ENCODE data around the gene COMMD2. TPM values are rescaled to one million over a fixed set of nuclear protein-coding genes. Genes with fewer than 3 reads are reported as not detected.

Gene COMMD2
- total and polyA plus RNA-seq, 12 donors: 4.6 to 22.9 (median 18.8) TPM

- H3K9me3 ChIP-seq: peaks cover 0 to 21% (median 9%) of the 10 kb centered on the region in 11 donors
- no peaks in the 10 kb centered on the region for H3K27me3 ChIP-seq
- H3K27ac ChIP-seq: no peak overlapping the region
- H3K36me3 ChIP-seq: no peaks in the 10 kb centered on the region
- H3K4me3 ChIP-seq: no peak overlapping the region
- intact Hi-C loops (cut with DNase I): loop anchor here in 1 of 10 donors (5.0 kb wide), 1 partner anchor 209 kb away; no protein-coding TSS in a partner anchor
- ATAC-seq (no peak), DNase-seq (no peak)
- TF ChIP-seq, protein P1, sequence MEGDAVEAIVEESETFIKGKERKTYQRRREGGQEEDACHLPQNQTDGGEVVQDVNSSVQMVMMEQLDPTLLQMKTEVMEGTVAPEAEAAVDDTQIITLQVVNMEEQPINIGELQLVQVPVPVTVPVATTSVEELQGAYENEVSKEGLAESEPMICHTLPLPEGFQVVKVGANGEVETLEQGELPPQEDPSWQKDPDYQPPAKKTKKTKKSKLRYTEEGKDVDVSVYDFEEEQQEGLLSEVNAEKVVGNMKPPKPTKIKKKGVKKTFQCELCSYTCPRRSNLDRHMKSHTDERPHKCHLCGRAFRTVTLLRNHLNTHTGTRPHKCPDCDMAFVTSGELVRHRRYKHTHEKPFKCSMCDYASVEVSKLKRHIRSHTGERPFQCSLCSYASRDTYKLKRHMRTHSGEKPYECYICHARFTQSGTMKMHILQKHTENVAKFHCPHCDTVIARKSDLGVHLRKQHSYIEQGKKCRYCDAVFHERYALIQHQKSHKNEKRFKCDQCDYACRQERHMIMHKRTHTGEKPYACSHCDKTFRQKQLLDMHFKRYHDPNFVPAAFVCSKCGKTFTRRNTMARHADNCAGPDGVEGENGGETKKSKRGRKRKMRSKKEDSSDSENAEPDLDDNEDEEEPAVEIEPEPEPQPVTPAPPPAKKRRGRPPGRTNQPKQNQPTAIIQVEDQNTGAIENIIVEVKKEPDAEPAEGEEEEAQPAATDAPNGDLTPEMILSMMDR (IDR thresholded peaks at IDR 0.05): no peak
- WGBS, 2 donors: 92 to 95% methylated on average over 2 of the region's 2 CpGs
- peaks cover 0 to 10% (median 3%) of the 10 kb centered on the region in 9 donors for H3K4me1 ChIP-seq
These were observed 31.4 kb downstream of the COMMD2 start for GRCh38 chr3:149720918-149721317.

DNA sequence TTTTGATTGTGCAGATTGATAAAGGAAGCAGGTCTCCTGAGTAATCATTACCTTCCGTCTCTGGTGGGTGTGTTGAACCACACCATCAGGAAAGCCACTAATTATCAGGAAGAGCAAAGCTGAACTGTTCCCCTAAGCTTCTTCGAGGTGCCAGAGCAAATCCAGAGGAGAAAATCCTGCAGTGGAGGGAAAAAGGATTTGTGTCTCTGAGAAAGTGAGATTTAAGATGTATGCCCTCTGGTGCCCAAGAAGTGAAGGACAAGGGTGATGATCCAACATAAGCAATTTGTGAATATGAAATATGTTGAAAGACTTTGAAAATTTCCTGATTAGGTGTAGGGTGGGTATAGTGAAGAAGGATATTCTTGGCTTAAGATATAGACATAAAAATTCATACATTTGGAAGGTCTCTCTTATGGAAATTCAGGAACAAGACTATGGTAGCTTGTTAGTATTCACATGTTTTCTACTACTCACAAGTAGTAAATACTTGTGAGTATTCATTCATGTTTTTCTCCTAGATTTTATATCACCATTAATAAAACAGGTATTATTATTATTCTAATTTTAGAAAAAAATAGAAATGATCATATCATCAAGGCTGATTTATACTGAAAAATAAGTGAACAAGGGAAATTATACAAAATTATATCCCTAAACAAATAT is 34.8 kb downstream of the COMMD2 start:
- Histone ChIP-seq H3K36me3 (no peaks in the 10 kb centered on the region), H3K9me3 (peaks cover 0 to 21% (median 9%) of the 10 kb centered on the region in 11 donors), H3K27me3 (no peaks in the 10 kb centered on the region), H3K27ac (peak overlapping the region in 3 of 10 donors; percentile 3 to 35 (median 29)), H3K4me3 (peak overlapping the region in 3 of 10 donors; percentile 15 to 31 (median 25)), H3K4me1 (peaks cover 0 to 10% (median 3%) of the 10 kb centered on the region in 9 donors)
- peak in 7 of 8 donors; percentile 51 to 79 (median 72) for ATAC-seq
- peak in 1 of 2 donors; percentile 66 for DNase-seq
- TF ChIP-seq, protein P1 (IDR thresholded peaks at IDR 0.05): peak; percentile 54 to 87 (median 77)
- intact Hi-C loops (cut with DNase I): loop anchor here (1.0 to 10.0 kb wide), 9 partner anchors 53 to 205 kb away; partner anchors contain the start of gene WWTR1 (in 2 of the 10)
- 11 to 13% methylated on average over 2 of the region's 2 CpGs for WGBS, 2 donors

DNA sequence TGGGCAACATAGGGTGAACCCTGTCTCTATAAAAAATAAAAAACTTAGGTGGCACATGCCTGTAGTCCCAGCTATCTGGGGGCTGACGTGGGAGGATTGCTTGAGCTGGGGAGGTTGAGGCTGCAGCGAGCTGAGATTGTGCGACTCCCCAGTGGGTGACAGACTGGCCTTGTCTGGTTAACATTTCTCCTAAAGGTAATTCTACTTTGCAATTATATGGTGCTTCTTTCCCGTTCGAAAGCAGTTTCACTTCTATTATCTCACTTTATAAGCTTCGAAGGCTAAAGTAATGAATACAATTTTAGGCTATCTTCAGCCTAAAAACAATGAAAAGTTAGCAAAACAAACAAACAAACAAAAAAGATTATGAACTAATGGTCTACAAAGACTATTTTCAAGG is 35.3 kb downstream of the COMMD2 start:
- peak overlapping the region in 3 of 10 donors; percentile 3 to 35 (median 29) for H3K27ac ChIP-seq
- 69 to 74% methylated on average over 6 of the region's 6 CpGs for WGBS, 2 donors
- ATAC-seq (no peak), DNase-seq (no peak)
- H3K9me3 ChIP-seq: peaks cover 0 to 21% (median 9%) of the 10 kb centered on the region in 11 donors
- peak overlapping the region in 3 of 10 donors; percentile 15 to 31 (median 25) for H3K4me3 ChIP-seq
- no peaks in the 10 kb centered on the region for H3K36me3 ChIP-seq
- peaks cover 0 to 10% (median 3%) of the 10 kb centered on the region in 9 donors for H3K4me1 ChIP-seq
- TF ChIP-seq, protein P1 (IDR thresholded peaks at IDR 0.05): no peak
- H3K27me3 ChIP-seq: no peaks in the 10 kb centered on the region
- intact Hi-C loops (cut with DNase I): loop anchor here (1.0 to 10.0 kb wide), 9 partner anchors 52 to 205 kb away; partner anchors contain the start of gene WWTR1 (in 2 of the 10)

GRCh38 chr3:149715247-149715646 is 37.0 kb downstream of the COMMD2 start:
- Histone ChIP-seq H3K4me3 (no peak overlapping the region), H3K4me1 (peaks cover 0 to 10% (median 3%) of the 10 kb centered on the region in 9 donors), H3K9me3 (peaks cover 0 to 3% (median 0%) of the 10 kb centered on the region in 11 donors), H3K27ac (no peak overlapping the region), H3K27me3 (no peaks in the 10 kb centered on the region), H3K36me3 (no peaks in the 10 kb centered on the region)
- TF ChIP-seq, protein P1 (IDR thresholded peaks at IDR 0.05): no peak
- intact Hi-C loops (cut with DNase I): loop anchor here (5.0 to 10.0 kb wide), 8 partner anchors 50 to 203 kb away; partner anchors contain the start of gene WWTR1 (in 2 of the 10)
- 96 to 97% methylated on average over 13 of the region's 13 CpGs for WGBS, 2 donors
- ATAC-seq: no peak
- no peak for DNase-seq
